ENCODE measurements around the gene SRBD1. TPM values are rescaled to one million over a fixed set of nuclear protein-coding genes. Genes with fewer than 3 reads are reported as not detected.

The SRBD1 gene
- total RNA-seq, 1 experiment from 2014 or later = 33.3 TPM

DNA sequence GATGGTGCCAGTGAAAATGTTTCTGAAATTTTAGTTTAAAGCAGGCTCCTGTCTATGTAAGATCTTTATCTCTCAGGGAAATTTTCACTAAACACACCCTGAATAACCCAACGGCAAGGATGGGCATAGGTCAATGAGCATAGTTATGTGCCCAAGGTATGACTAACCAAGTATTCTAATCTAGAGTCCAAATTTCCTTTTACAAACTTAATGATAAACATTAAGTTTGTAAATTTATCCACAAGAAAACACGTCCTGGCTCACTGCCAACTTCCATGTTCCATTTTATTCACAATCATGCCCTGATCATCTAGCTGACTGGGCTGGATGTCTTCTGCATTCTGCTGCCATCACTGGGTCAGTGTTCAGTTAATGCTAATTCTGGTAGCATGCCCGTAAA lies 151.2 kb downstream of the SRBD1 start:
- no peak overlapping the region for H3K27ac ChIP-seq
- H3K4me3 ChIP-seq = no peak overlapping the region
- DNase-seq = no peak
- H3K9me3 ChIP-seq (replicated peaks) = no peaks in the 10 kb centered on the region
- no peaks in the 10 kb centered on the region for H3K36me3 ChIP-seq
- peaks cover 12% of the 10 kb centered on the region; the same call in 1 of the 2 replicates for H3K4me1 ChIP-seq
- no peaks in the 10 kb centered on the region for H3K27me3 ChIP-seq

DNA sequence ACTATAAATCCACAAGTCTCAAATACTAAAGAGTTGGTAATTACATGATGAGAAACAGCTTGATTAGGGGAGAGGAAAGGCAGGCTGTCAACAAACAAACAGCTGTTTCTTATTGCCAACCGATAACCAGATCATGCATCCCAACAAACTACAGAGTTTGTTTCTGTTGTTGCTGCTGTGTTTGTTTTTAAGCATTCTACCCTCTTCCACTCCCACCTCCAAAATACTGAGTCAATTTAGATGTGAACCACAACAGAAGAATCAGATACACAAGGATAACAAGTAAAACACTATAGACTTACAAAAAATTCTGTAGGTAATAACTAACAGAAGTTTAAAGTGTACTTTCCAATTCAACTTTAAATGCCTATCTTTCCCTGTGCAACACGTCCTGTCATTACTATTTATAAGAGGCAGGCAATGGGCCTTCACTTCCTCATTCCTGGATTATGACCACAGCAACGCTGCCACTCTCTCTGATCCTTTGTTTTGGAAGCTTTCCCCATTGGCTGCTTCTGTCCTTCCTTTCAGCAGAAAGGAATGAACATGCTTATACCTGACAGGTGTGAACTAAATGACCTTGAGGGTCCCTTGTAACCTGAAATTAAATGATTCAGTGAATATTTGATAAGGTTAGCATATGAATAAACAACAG lies 152.0 kb downstream of the SRBD1 start:
- no peak overlapping the region for H3K4me3 ChIP-seq
- H3K27ac ChIP-seq = peak overlapping the region; percentile 4; the same call in 1 of the 2 replicates
- H3K4me1 ChIP-seq = peaks cover 12% of the 10 kb centered on the region; the same call in 1 of the 2 replicates
- H3K9me3 ChIP-seq (replicated peaks) = no peaks in the 10 kb centered on the region
- peak; percentile 45 to 62 for DNase-seq
- no peaks in the 10 kb centered on the region for H3K27me3 ChIP-seq
- no peaks in the 10 kb centered on the region for H3K36me3 ChIP-seq

DNA sequence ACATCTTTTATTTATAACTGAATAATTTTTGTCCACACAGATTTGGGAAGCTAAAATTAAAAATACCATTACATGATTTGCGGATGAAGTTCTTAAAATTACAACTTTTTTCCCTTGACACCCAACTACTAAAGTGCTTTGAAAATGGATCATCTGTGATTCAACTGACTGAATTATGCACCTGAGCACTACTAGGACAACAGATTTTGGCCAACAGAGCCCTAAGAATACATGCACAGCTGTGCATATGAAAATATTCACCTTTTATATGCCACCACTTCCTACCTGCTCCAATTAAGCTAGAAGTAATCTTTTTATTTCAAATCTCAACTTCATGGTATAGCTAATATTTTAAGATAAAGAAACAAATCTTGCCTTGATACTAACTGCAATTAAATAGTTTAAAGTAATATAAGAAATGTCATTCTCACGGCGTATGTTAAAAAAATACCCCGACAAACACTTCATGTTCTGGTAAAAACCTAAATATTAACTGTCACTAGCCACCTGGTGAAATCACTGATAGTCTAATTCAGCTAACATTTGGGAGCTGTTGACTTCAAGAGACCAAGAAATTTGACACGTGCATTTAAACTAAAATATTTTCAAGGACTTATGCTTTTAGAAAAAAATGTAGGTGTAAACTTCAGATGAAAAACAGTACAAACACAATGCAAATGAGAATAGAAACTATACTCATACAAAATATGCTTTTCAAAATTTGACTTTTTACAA lies 153.7 kb downstream of the SRBD1 start:
- Histone ChIP-seq H3K9me3 (replicated peaks) (no peaks in the 10 kb centered on the region), H3K27me3 (no peaks in the 10 kb centered on the region), H3K27ac (no peak overlapping the region), H3K4me1 (peaks cover 12% of the 10 kb centered on the region; the same call in 1 of the 2 replicates), H3K36me3 (no peaks in the 10 kb centered on the region), H3K4me3 (no peak overlapping the region)
- no peak for DNase-seq

DNA sequence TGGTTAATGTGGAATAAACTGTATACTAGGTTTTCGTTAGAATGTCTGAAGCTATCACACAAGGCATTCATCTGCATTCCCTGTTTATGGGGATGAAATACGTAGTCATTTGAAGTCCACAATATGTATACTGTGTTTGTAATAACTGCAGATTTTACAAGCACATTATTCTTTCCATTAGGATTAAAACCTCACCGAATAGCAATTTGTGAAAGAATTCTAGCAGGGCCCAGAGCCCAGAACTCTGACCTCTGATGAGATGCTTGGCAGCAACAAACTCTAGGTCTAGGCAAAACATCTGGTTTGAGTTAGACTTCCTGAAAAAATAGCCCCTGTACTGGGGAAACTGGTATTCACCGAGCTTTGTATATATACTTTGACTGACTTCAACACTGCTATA lies 158.2 kb downstream of the SRBD1 start:
- Histone ChIP-seq H3K4me3 (no peak overlapping the region), H3K9me3 (replicated peaks) (no peaks in the 10 kb centered on the region), H3K27me3 (no peaks in the 10 kb centered on the region), H3K36me3 (no peaks in the 10 kb centered on the region), H3K27ac (no peak overlapping the region), H3K4me1 (no peaks in the 10 kb centered on the region)
- no peak for DNase-seq

DNA sequence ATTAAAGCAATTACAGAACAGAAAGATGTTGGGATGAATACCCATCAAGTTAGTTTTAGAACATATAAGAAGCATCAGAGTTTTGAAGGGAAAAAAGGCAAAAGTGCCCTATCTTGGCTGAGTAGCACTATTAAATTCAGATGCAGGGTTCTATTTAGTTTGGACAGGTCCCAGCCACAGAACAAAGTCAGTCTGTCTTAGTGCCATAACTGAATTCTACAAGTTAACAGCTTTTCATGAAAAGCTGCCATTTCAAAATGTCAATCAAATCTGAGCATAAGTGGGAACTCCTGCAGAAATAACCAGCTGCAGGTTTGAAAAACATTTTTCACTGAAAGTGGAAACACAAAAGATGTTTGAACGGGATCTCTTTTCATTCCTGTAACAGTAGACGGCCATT lies 160.4 kb downstream of the SRBD1 start:
- no peak for DNase-seq
- Histone ChIP-seq H3K27ac (no peak overlapping the region), H3K36me3 (0 out of 2 replicates have a peak, but pooled peaks cover 2% of the 10 kb centered on the region), H3K9me3 (replicated peaks) (no peaks in the 10 kb centered on the region), H3K4me1 (no peaks in the 10 kb centered on the region), H3K4me3 (no peak overlapping the region), H3K27me3 (no peaks in the 10 kb centered on the region)

DNA sequence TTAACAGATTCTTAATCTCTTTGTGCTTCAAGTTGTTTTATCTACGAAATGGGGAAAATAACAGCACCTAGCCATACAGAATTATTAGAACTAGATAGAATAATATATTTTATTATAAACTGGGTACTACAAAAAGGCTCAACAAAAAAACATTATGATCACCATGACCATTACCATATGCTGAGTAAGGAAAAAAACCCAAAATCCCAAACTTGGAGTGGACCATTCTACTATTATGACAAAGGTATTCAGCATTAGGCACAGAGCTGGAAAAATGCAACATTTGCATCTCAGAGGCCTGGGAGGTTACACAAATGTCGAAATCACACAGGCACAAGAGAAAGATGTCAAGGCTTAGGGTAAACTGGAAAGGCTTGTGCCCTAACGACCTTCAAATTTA lies 162.8 kb downstream of the SRBD1 start:
- no peak for DNase-seq
- H3K27me3 ChIP-seq = no peaks in the 10 kb centered on the region
- no peak overlapping the region for H3K27ac ChIP-seq
- H3K4me1 ChIP-seq = peaks cover 9% of the 10 kb centered on the region
- H3K4me3 ChIP-seq = no peak overlapping the region
- H3K36me3 ChIP-seq = 0 out of 2 replicates have a peak, but pooled peaks cover 2% of the 10 kb centered on the region
- no peaks in the 10 kb centered on the region for H3K9me3 ChIP-seq (replicated peaks)

DNA sequence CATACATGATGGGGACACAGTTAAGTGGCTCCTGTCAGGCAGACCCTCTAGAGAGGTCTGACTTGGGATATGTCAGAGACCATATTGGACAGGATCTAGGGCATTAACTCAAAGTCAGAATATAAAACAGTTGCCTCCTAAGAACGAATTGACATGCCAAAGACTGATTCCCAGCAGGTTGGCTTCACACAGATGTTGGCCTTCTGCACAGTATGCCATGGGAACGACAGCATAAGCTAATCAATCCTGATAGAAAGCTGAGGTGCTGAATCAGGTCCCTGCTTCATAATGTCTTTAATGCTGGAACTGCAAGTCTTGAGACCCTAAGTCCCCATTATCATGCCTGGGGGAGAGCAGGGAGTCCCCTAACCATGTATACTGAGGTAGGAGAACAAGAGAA lies 165.1 kb downstream of the SRBD1 start:
- 0 out of 2 replicates have a peak, but pooled peaks cover 2% of the 10 kb centered on the region for H3K36me3 ChIP-seq
- no peaks in the 10 kb centered on the region for H3K9me3 ChIP-seq (replicated peaks)
- no peak for DNase-seq
- no peaks in the 10 kb centered on the region for H3K27me3 ChIP-seq
- no peak overlapping the region for H3K27ac ChIP-seq
- no peak overlapping the region for H3K4me3 ChIP-seq
- H3K4me1 ChIP-seq = peaks cover 9% of the 10 kb centered on the region

DNA sequence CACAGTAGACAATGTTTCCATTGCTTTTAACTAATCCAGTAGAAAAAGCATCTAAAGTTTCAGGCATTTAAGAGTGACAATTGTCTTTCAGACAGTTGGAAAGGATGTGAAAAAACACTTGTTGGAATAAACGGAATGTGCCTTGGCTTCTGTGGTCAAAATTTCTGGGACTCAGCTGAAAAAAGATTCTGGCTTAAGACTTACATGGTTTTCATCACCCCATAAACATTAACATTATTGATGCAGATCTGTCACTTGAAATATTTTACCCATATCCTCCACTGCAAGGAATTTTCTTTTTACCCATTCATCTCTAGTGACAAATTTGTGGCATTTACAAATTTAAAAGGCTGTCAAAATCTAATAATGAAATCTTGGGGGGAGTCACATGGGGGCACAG lies 166.0 kb downstream of the SRBD1 start:
- 0 out of 2 replicates have a peak, but pooled peaks cover 2% of the 10 kb centered on the region for H3K36me3 ChIP-seq
- no peak overlapping the region for H3K4me3 ChIP-seq
- H3K27ac ChIP-seq = no peak overlapping the region
- no peaks in the 10 kb centered on the region for H3K27me3 ChIP-seq
- DNase-seq = peak; percentile 10 to 36
- H3K9me3 ChIP-seq (replicated peaks) = no peaks in the 10 kb centered on the region
- peaks cover 16% of the 10 kb centered on the region for H3K4me1 ChIP-seq

DNA sequence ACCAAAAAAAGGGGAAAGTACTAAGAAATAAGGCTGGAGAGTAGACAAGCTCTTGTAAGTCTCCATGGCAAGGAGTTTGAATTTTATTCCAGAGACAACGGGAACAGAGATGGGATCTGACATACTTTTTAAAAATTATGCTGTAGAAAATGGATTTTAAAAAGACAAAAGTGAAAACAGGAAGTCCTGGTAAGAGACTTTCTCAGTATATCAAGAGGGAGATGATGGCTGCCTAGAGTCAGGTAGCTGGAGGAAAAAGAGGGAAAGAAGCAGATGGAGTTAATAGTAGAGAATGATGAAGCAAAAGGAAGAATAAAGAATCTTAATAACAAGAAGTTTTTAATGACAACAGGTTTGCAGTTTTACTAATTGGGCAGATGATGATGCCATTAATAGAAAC lies 168.1 kb downstream of the SRBD1 start:
- Histone ChIP-seq H3K9me3 (replicated peaks) (no peaks in the 10 kb centered on the region), H3K27me3 (no peaks in the 10 kb centered on the region), H3K27ac (no peak overlapping the region), H3K4me1 (peaks cover 23% of the 10 kb centered on the region), H3K36me3 (0 out of 2 replicates have a peak, but pooled peaks cover 2% of the 10 kb centered on the region), H3K4me3 (no peak overlapping the region)
- no peak for DNase-seq

DNA sequence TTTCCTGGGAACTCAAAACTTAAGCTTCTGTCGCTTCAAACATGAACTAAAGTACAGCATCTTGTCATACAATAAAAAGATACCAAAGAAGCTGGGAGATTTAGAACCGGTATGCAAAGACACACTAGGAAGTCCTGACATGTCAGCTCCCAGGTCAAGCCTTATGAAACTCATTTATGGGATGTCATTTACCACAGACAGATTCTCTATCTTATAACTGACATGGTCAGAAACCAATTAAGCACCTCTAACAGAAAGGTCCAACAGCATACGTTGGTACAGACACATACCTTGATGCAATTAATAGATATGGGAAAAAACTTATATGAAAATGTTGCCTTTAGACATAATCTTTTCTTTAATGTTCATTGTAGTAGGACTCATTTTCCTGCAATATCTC lies 169.0 kb downstream of the SRBD1 start:
- Histone ChIP-seq H3K4me1 (peaks cover 23% of the 10 kb centered on the region), H3K27ac (no peak overlapping the region), H3K4me3 (no peak overlapping the region), H3K36me3 (0 out of 2 replicates have a peak, but pooled peaks cover 2% of the 10 kb centered on the region), H3K27me3 (no peaks in the 10 kb centered on the region), H3K9me3 (replicated peaks) (peaks cover under 1% of the 10 kb centered on the region; the same call in 1 of the 2 replicates)
- no peak for DNase-seq

DNA sequence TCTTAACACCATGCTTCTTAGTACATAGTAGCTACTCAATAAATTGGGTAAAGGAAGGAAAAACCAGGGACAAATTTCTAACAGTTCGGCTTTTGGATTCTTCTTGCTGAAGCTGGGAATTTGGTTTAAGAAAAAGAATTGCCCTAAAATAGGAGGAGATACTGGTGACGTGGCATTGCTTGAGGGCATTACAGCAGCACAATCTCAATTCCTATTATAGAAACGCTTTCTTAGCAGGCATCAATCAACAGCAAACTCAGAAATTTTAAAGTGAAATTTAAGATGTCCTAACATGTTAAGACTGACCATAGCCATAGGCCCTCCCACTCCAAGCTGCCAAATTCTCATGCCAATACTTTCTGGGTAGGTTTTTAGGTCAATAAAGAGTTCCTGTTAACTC lies 169.5 kb downstream of the SRBD1 start:
- H3K36me3 ChIP-seq = no peaks in the 10 kb centered on the region
- H3K9me3 ChIP-seq (replicated peaks) = peaks cover 5% of the 10 kb centered on the region
- H3K27me3 ChIP-seq = no peaks in the 10 kb centered on the region
- DNase-seq = no peak
- no peak overlapping the region for H3K4me3 ChIP-seq
- peaks cover 23% of the 10 kb centered on the region for H3K4me1 ChIP-seq
- no peak overlapping the region for H3K27ac ChIP-seq

DNA sequence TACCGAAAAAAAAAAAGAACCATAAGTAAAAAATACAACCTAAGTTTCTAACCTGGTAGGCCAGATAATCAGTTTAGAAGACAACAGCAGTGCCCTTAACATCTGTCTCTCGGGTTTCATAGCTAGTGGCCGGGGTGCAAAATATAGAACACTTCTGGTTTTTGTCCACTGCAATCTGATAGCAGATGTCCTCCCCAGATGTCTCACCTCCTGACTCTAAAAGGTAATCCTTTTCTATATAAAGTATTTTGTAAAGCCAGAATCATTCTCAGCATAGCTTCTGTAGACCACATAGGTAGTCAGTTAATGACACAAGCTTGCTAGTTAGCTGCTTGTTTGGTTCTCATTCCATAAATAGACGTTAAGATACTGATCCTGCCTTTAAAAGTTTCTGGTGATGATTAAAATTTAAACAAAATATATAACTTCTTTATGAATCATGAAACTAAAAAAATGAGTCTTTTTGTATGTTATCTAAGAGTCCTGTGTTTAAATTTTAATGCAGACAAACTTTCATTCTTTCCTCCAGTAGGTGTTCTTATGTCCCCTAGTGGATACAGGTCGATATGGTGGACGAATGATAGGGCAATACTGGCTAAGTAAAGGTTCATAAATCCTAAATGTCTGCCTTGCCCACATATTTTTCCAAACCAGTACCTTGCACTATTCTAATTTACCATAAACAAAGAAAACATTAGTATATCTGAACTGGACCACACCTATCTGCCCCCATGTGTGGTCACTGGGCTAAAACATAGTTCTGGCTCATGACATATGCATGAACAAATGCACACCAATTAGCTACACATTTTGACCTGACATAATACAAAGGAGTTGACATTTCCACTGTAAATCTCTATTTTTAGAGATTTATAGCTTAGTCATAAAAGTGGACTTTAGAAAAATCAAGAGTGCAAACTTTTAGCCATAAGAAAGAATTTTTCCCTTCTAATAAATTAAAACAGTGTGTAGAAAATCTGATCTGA lies 171.0 kb downstream of the SRBD1 start:
- Histone ChIP-seq H3K4me1 (peaks cover 30% of the 10 kb centered on the region), H3K27me3 (no peaks in the 10 kb centered on the region), H3K36me3 (no peaks in the 10 kb centered on the region), H3K4me3 (no peak overlapping the region), H3K9me3 (replicated peaks) (peaks cover 16% of the 10 kb centered on the region), H3K27ac (peak overlapping the region; percentile 18; the same call in 1 of the 2 replicates)
- DNase-seq = peak in 1 of 2 experiments; percentile 50

DNA sequence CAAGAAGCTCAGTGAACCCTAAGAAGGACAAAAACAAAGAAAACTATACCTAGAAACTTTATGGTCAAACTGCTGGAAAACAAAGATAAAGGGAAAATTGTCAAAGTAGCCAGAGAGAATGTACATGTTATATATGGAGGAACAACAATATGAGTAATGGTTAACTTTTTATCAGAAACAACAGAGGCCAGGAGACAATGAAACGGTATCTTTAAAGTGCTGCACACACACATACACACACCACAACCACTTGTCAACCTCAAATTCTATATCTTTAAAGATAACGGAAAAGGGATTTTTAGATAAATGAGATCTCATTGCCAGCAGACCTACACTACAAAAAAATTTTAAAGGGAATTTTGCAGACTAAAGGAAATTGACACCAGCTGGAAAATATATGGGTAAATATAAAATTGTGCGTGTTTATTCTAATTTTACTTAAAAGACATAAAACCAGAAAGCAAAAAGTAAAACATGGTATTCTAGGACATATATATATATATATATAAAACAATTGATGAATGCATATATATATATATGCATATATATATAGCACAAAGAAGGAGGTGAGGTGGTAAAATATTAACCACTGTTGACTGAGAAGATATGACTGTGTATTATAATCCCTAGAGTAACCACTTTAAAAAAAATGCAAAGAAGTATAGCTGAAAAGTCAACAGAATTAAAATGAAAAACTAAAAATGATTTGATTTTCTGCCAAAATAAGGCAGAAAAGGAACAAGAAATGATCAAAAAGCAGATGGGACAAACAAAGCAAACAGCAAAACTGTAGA lies 172.0 kb downstream of the SRBD1 start:
- Histone ChIP-seq H3K27me3 (no peaks in the 10 kb centered on the region), H3K4me1 (peaks cover 28% of the 10 kb centered on the region), H3K36me3 (no peaks in the 10 kb centered on the region), H3K4me3 (no peak overlapping the region), H3K9me3 (replicated peaks) (peaks cover 17% of the 10 kb centered on the region), H3K27ac (no peak overlapping the region)
- no peak for DNase-seq

DNA sequence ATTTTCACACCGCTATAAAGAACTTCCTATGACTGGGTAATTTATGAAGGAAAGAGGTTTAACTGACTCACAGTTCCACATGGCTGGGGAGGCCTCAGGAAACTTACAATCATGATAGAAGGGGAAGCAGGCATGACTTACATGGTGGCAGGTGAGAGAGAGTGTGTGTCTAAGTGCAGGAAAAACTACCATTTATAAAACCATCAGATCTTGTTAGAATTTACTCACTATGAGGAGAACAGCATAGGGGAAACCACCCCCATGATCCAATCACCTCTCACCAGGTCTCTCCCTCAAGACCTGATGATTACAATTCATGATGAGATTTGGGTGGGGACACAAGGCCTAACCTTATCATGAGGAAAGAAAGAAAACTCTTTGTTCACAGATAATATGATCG lies 174.6 kb downstream of the SRBD1 start:
- no peaks in the 10 kb centered on the region for H3K36me3 ChIP-seq
- H3K9me3 ChIP-seq (replicated peaks) = peaks cover 18% of the 10 kb centered on the region
- DNase-seq = no peak
- H3K27ac ChIP-seq = no peak overlapping the region
- no peaks in the 10 kb centered on the region for H3K27me3 ChIP-seq
- H3K4me3 ChIP-seq = no peak overlapping the region
- peaks cover 34% of the 10 kb centered on the region for H3K4me1 ChIP-seq

Measured in SJCRH30 (cell line).